Stromal cell of bone marrow (primary cell): Measurements from ENCODE around the gene PGM5.
A peak's percentile ranks its signal among the peaks of the same experiment; 100 is the strongest.

Experiments
- DNase-seq: peaks from one replicate; pipeline ENCODE4 v3.0.0-alpha.2; 2012; ENCODE audit warnings: low read depth

PGM5 gene

GRCh38 chr9:68496356-68496755 is 139.9 kb downstream of the PGM5 start:
- peak; percentile 12 for DNase-seq

DNA sequence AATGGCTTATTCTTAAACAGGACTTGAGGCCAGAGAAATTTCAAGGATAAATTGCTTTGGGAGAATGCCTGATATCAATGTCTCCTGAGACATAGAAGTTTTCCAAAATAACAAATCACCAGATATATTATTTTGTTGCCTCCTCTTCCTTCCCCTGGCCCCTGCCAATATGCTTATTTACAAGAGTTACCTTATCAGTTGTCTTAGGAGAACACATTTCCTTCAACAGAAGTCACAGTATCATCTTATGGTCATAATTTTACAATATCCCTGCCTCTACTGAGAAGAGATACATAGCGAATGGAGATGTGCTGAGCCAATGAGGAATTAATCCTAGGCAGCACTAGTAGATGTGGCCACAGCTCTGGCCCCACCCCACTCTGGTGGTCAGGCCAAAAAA is 141.2 kb downstream of the PGM5 start:
- no peak for DNase-seq

DNA sequence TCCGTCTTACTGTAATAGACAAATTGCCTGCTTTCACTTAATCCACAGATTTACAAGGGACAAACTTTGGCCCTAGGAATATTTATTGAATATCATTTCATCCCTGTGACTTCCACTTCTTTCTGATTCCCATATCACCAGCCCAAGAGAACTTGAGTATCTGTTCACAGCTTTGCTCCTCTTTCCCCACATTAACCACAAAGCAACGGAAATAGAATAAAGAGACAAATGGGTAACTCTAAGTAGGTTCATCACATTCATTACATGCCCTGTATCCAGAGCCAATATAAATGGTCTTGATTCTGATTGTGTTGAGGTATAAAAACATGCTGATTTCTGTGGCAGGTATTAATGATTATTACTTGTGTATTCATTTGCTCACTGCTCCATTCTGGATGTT is 142.4 kb downstream of the PGM5 start:
- no peak for DNase-seq

DNA sequence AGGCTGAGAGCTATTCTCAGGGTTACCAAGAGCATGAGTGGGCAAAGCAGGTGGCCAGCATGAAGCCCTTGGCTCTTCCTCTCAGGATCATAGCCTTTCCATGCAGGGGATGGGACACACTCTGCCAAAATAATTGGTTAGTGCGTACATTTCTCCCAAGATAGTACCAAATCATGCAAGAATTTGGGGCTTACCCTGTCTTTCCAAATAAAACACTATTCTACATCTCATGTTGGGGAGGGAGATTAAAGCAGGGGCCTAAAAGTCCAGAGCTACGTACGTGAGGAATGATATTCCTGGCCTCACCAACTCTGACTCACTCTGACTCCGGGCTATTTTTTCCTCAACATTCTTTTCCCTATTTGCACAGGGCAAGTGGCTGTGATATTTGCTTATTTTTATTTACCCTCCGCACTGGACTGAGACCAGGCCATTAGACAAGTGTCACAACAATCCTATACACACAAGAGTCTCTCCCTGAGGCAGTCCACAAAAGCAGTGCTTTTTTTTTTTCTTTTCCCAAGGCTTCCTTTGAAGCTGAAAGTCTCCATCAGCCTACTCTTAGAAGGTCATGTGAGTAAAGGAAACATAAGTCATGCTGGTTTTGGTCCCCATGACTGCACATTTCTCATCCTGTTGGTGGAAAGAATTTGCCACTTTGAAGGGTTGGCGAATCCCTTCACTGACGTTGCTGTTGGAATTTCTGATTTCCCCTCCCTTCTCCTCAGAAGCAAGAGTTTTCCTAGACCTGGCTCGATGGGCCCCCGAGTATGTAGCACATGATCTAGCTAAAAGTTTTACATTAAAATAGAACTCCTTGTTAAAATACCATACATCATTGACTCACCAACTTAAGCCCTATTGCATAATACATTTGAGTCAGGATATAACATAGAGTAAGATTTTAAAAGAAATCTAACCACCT is 144.3 kb downstream of the PGM5 start:
- peak; percentile 58 for DNase-seq

DNA sequence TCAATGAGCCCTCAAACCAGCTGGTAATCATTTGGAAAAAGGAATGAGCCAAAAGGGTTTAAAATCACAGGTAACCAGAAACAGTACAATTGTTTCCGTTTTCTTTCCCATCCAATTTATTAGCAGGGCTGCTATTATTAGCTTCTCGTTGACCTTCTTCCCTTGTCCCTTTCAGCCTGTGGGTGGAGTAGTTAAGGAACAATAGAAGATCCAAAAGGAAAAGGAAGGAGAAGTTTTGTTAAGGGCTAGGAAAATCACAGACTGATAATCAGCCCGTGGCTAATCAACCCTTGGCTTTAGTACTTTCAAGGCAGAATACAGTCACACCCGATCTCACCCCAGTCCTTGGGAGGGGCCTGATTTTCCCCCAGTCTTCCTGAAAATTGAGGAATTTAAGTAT is 145.9 kb downstream of the PGM5 start:
- no peak for DNase-seq

GRCh38 chr9:68505681-68506409 is 149.4 kb downstream of the PGM5 start:
- DNase-seq = no peak

GRCh38 chr9:68506551-68506950 is 150.1 kb downstream of the PGM5 start:
- DNase-seq = no peak

DNA sequence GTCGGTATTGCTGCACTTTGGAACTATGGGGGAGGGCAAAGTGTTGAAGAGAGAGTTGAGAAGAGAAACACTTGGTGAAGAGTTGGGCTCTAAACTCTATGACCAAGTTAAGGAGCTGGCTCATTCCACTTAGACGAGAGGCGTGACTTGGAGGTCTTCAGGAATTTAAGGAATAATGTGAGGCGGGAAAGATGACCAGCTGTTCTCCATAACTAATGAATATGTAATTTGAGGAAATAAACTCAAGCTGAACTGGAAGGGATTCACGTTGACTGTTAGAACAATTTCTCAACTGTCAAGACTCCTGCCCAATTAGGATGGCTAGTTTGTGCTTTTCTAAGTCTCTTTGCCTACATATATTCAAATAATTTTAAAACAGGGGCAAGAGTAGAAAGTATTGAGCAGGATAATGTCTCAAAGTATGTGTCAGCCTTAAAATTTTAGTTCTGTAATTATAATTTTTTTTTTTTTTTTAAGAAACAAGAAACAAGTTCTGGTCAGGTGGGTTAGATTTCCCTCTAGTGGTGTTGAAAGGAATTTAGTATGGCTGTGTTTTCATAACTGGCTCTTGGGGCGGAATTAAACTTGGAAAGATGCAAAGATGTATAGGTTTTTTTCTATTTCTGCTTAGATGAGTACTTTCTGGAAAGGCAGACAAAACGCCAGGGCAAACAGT is 150.9 kb downstream of the PGM5 start:
- peak; percentile 15 for DNase-seq

DNA sequence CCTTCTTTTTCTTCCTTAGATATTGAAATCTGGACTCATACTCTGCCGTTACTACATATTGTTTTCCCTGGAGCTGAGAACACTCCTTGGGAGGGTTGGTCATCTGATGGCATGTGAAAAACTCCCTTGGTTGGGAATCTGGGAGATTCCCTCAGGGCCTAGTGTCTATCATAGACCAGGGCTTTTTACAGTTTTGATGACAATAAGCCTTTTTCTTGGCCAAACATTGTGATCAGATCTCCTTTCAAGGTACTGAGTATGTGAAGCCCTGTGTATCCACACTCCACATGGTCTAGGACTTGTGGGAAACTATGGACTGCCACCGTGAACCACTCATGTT is 151.4 kb downstream of the PGM5 start:
- DNase-seq = no peak

DNA sequence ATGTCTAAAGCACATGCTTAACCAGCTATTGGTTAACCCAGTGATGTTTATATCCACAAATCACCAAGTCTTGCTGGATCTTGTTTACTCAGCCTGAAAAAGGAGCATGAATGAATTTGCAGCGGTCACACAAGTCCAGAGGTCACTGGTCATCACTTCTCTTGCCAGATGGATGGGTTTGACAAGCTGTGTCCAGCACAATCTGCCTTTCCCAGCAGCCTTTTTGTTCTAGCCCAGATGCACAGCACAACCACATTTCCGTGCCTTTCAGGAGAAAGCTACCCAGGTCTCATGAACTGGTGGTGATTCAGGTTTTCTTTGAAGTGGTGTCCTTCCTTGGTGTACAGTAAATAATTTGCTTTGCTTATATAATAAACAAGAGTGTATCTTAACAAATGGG is 152.1 kb downstream of the PGM5 start:
- DNase-seq = no peak

DNA sequence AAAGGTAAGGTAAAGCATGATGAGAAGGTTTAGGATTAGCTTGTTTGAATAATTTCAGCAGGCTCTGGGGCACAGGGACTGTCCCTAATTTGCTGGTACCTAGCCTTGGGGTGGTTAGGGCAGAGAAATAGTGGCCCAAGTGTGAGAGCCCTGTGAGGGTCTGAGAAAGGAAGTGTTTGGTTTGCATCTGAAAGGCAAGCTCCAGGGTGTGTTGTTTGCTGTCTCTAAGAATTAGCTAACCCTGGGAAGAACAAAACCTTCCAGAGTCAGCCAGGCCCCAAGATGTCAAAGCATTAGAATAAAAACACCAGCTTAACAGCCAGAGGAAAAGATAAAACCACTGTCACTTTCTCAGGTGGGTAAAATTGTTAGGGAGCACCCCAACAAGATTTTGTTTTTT is 153.3 kb downstream of the PGM5 start:
- no peak for DNase-seq

DNA sequence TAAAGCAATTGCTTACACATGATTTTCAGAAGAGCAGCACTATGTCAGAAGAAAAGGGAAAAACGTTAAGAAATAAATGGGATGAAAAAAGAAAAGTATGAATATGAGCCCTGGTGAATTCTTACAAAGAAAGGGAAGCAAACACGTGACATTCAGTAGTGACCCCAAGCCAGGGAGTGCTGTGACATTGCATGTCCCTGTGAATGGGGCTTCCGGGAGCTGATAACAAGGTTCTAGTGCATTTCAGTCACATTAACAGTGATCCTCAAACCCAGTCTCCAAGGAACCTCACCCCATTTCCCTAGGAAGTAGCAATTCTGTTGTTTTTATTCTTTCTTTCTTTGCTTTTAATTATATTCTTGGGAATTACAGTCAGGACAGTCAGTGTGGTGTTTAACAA is 157.0 kb downstream of the PGM5 start:
- no peak for DNase-seq

DNA sequence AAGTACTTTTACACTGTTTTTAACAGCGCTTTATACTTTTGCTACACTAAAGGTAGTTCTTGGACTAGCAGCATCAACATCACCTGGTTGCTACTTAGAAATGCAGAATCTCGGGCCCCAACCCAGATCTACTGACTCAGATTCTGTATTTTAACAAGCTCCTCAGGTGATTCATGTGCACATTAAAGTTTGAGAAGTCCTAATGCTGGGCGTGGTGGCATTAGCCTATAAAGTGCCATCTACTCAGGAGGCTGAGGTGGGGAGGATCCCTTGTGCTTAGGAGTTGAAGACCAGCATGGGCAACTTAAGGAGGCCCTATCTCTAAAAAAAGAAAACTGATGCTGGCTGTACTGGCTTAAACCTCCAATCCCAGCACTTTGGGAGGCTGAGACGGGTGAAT is 157.6 kb downstream of the PGM5 start:
- DNase-seq = no peak

- peak; percentile 27 for DNase-seq
Observed at GRCh38 chr9:68515326-68516017, 159.1 kb downstream of the PGM5 start.

DNA sequence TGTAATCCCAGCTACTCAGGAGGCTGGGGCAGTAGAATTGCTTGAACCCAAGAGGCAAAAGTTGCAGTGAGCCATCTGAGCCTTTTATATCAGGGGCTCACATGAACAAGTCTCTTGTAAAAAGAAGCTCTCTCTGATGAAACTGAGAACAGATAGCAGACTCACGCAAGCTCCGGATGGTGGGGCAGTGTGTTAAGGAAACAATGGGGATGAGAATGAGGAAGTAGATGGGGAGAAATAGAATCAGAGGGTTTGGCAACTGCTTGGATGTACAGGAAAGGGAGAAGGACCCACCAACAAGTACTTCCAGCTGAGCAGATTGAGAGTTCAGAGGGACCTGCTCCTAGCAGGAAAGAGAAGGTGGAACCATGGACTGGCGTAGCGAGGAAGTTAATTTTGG is 165.7 kb downstream of the PGM5 start:
- DNase-seq = no peak

GRCh38 chr9:68522954-68523353 is 166.5 kb downstream of the PGM5 start:
- no peak for DNase-seq

DNA sequence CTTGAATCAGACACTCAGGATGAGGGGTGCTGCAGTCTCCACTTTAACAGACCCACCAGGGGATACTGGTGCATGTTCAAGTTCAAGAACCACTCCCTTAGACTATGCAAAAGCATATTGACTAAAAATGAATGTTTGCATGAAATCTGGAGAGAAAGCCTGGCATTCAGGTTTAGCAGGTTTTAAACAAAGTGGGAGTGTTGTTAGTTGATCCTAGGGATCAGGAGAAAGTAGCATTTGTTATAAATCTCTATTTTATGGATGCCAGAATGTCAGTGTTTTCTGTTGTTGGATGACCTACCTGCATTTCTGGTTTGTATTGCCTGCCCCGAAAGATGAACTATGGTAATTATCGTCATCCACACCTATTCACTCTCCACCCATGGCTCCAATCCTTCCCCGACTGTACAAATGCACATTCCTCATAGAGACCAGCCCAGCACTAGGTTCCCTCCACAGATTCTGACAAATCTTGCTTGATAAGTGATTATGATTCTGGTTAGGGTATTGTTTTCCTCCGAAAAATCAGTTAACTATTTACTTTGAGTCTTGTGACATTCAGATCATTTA is 167.0 kb downstream of the PGM5 start:
- DNase-seq = no peak

- no peak for DNase-seq
Observed at GRCh38 chr9:68530618-68531017, 174.2 kb downstream of the PGM5 start.

- DNase-seq = no peak
Observed at GRCh38 chr9:68532131-68532530, 175.7 kb downstream of the PGM5 start.

- DNase-seq = no peak
Observed at GRCh38 chr9:68533678-68534077, 177.3 kb downstream of the PGM5 start.

DNA sequence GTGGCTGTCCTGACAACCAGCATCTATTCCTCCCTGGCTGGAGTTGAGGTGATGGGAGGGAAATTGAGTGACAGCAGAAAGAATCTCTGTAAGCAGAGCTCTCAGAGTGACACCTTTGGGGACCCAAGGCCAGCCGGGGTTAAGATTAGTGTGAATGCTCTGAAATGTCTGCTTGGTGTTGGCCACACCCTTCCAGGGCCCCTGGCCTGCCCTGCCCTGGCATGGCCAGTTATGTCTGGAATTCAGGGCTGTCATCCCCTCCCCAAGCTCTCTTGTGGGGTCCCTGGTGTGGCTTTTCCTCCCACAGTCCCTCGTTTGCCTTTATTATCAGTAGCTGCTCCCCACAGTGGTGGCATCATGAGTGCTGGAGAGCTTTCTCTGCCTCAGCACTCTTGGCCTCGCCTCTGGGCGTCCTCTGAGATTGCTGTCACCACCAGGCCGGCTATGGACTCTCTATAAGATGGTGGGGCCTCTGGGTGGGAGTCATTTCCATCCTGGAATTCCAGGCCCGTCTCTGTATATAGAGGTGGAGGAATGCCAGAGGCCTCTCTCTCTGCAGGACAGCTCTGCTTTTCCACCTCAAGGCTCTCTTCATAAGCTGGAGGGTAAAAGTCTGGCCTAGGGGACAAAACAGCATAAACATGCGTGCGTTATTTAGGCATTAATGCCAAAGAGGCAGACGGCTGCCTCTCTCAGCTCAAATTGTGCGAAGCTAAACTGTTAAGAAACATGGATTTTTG is 180.6 kb downstream of the PGM5 start:
- no peak for DNase-seq

GRCh38 chr9:68537616-68537880 is 181.1 kb downstream of the PGM5 start:
- no peak for DNase-seq
